ENCODE measurements around the gene TCP11L2.
"Not testable (repeated sequence)": the region's sequence is repeated elsewhere in the genome, so short reads cannot be mapped to it uniquely, and the experiment has no call there.

The TCP11L2 gene

DNA sequence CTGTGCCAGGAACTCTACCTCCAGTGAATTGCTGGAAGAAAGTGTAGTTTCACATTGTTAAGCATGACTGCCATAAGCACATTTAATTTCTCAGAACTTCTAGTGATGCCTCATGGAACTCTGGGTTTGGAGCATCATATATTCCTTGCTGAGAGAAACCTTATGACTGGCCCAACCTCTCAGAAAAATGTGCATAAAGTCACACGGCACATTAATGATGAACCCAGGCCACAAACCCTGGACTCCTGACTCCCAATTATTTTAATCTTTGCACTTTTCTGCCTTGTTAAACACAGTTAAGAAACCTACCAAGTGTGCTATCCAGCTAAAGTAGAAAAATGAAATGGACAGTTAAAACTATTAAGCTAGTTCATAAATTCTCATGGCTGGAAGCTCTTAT, 5.6 kb downstream of the TCP11L2 start:
- DNase-seq: no peak

DNA sequence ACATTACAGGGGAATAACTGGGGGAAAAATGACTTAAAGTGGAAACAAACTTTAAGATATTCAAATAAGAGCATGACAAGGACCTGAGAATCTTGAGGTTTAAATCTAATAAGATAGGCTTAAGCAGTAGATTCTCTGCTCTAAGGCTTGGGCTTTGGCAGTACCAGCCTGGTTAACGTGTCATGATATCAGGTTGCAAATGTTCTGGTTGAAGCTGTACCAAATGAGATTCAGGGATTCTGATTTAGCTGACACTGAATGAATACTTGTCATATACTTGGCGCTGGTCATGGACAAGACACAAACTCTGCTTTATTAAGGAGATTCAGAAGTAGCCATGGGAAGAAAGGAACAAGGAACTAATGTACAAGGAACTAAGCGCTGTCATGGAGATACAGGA, 6.1 kb downstream of the TCP11L2 start:
- no peak for DNase-seq

DNA sequence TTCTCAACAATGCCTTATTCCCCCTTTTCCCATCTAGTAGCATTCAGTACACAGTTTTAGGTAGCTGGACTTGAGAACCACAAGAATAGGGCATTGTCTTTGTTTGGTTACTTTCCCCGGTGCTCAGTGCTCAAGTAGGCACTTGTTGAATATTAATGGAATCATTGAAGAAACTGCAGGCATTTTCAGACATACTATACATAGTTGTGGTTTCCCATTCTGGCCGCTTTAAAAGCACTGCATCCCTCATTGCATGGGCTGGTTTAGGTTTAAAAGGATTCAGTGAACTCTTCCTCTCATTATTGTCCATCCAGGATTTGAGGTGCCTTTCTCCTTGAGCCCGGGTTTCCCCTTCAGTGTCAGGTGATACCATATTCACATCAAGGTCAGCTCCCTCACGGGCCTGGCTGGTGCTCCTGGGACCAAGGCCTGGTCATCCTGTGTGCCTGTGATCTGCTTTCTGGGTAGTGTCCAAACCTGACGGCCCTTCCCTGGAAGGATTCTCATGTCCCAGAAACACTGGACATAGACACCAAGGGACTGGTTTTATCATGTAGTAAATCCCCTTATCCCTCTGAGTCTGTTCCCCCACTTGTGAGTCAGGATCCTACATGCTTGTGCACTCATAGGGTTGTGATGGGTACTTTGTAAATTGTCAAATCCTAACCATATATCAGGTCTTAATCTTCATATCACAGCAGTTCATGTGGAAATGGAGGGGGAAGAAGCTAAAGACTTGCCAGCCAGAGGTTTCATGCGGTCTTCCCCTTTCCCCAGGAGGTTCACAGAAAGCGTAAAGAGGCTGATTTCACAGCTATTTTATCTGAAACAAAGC, 7.4 kb downstream of the TCP11L2 start:
- no peak for DNase-seq

DNA sequence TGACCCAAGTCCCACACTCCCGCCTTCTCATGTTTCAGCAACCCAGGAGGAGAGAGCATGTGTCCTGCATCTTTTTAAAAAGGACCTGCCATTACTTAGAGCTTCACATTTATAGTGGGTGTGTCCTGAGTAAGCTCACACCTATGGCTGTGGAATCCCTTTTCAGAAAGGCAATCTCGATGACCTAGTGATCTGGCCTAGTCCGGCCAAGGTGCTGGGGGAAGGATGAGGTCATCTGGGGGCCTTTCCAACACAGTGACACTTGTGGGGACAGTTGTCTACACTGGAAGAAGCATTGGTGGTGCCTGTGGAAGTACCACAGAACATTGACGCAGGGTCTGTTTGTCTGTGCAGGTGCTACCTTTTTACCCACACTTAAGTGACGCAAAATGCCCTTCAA, 8.2 kb downstream of the TCP11L2 start:
- DNase-seq: no peak

DNA sequence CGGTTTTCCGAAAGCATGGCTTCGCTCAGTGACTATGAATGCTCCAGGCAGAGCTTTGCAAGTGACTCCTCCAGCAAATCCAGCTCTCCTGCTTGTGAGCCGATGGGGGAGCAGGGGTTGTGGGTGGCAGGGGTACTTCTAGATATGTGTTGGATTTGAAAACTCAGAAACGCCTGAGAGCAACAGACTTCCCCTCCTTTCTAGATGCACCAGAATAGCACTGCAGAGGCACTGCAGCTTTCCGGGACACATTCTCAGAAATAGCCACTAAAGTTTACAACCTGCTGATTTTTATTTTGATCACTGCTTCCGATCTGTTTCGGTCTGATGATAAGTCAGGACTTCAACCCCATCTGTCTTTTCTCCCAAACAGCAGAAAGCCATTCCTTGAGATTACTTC, 8.6 kb downstream of the TCP11L2 start:
- no peak for DNase-seq

DNA sequence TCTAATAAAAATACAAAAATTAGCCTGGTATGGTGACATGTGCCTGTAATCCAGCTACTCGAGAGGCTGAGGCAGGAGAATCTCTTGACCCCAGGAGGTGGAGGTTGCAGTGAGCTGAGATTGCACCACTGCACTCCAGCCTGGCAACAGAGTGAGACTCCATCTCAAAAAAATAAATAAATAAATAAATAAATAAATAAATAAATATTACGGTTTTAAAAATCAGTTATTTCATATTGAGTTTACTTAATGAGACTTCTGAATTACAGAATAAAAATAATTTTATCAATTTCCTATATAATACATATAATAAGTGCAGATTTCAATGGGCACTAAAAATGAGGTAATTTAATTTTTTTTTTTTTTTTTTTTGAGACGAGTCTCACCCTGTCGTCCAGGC, 10.9 kb downstream of the TCP11L2 start:
- DNase-seq: not testable (repeated sequence)

DNA sequence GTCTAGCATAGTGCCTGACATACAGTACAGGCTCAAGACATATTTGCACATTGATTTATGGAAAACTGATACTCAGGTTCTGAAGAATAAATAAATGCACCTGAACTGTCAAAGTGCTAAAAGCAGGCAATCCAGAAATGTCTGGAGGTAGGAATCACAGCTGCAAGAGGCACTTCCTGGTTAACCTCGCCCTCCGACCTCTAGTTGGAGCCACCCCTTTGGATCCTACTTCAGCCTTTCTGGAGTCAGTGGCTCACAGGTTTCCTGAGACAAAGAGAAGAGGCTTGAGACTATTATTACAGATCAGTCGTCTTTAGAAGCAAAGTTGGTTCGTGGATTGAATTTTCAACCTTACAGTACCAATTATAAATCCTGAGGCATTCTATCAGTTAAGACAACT, 13.0 kb downstream of the TCP11L2 start:
- no peak for DNase-seq

DNA sequence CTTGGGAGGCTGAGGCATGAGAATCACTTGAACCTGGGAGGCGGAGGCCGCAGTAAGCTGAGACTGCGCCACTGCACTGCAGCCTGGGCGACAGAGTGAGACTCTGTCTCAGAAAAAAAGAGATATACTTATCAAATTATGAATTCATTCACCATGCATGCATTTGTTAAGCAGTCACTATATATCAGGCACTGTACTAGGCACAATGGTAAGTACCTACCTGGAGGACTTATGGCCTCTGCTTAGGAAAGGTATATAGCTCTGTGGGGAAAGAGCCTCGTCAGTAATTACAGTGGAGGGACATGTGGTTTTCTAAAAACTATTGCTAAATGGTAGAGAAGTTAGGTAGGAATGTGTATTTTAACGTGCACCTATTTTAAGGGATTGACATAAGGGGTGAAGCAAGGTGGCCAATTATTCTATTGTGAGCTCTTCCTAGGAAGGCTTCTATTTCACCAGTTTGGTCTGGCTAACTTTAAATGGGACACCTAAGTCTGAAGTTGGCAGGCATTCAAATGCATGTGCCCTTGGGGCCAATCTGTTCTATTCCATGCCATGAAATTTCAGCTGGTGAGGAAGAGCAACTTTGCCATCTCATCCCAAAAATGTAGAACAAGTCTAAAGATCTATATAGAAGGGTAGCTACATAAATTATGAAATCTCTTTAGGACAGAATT, 15.0 kb downstream of the TCP11L2 start:
- no peak for DNase-seq

DNA sequence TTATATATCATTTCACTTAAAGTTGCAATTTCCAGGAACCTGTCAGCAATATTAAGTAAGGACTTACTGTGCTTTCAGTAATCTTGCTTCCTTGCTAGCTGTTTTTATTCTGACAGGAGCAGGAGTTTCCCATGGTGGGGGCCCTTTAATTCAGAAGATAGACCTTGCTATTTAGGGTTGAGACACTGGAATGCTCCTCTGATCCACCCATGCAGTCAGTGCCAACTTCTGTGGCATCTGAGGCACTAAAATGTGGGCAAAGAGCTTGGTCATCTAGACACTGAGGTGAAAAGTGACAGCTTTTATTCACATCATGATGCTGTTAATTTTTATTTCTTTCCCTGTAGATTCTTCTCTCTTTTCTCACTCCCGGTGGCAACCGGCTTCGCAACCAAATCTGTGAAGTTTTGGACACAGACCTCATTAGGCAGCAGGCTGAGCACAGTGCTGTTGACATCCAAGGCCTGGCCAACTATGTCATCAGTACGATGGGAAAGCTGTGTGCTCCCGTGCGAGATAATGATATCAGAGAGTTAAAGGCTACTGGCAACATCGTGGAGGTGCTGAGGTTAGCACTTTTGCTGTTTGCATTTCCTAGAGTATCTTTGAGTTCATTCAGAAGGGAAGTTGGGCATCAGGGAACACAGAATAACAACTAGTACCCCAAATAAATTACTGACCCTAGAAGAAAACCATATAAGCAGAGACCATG, 18.8 kb downstream of the TCP11L2 start:
- no peak for DNase-seq

DNA sequence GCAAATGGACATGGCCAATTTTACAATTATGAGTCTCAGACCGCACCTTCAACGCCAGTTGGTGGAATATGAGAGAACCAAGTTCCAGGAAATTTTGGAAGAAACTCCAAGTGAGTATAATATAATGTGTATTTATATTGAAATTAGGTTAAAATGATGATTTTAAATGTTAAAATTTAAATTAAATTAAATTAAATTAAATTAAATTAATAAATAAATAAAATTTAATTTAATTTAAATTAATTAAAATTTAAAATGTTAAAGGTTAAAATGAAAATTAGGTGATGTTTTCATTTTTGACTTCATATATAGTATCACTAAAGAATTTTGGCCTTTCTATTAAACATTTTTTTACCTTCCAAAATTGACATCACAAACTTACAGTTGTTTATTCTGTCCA, 21.0 kb downstream of the TCP11L2 start:
- no peak for DNase-seq

DNA sequence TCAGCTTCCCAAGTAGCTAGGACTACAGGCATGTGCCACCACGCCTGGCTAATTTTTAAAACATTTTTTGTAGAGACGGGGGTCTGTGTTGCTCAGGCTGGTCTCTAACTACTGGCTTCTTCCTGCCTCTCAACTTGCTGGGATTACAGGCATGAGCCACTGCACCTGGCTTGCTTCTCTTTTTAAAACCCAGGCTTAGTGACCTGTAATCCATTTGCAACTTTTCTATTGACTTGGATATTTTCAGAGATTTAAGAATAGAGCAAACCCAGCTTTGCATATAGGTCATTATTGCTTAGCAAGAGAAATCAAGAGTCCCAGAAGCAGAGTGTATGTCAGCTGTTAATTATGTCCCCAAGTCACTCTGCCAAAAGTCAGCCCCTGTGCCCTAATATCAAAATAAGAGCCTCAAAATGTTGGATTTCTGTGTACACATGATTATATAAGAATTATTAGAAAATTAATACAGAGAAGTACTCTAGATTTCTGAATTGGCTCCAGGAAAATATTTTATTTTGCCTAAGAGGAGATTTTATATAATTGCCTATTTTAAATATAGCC, 24.9 kb downstream of the TCP11L2 start:
- no peak for DNase-seq

DNA sequence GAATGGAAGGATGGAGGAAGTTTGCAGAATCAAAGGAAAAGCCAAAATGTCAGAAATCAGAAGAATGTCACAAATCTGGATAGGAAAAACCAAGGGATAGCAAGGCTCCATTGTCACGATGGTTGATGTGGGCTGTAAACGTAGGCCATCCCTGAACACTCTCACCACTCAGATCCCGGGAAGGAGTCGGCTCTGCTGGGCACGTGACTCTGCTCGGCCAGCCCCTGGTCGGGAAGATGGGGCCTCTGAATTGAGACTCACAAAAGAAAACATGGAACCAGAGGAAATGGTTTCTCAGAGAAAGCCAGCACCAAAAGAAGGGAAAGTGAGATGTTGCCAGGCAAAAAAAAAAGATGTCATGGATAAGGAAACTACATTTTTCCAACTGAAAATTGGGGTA, 26.2 kb downstream of the TCP11L2 start:
- DNase-seq: no peak

DNA sequence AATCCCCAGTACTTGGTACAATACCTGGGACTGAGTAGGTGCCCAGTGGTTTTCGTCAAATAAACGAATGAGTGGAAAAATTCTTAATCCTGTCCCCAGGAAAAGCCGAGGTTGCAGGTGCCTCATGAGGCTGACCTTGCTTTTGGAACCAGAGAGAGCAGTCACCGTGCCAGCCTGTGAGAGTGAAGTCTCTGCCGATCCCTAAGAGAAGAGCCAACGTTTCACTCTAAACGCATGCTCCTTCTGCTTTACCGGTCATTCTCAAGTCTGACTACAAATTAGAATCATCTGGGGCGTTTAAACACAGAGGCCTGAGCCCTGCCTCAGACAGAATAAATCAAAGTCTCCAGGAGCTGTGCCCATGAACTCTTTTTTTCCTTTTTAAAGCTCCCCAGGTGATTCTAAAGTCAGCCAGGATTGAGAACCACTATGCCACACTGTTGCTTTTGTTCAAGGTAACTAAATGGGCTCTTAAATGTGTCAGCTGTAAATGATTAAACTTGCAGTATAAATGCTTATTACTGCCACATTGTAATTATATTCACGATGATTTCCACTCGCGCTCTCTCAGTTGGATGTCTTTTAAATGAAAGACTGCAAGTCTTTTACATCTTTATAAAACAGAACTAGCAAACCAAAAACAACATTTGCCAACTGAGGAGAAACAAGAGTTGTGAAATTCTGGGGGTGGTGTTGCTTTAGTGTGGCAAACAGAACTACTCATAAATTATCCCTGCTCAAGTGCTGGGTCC, 26.9 kb downstream of the TCP11L2 start:
- DNase-seq: no peak

DNA sequence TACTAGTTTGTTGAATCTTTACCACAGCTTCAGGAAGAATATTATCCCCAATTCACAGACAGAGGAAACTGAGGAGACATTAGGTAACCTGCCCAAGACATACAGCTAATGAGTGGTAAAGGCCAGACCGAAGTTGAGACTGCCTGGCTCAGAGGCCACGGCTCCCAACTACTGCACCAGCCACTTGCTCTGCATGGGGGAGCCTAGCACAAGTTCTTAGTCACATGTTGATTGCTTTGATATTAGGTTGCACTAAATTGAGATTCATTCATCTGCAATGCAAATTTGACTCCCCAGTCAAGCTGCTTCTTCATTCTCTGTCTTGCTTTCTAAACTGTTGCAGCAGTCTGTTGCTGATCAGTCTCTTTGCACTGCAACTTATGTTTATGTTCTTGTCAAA, 29.1 kb downstream of the TCP11L2 start:
- no peak for DNase-seq

DNA sequence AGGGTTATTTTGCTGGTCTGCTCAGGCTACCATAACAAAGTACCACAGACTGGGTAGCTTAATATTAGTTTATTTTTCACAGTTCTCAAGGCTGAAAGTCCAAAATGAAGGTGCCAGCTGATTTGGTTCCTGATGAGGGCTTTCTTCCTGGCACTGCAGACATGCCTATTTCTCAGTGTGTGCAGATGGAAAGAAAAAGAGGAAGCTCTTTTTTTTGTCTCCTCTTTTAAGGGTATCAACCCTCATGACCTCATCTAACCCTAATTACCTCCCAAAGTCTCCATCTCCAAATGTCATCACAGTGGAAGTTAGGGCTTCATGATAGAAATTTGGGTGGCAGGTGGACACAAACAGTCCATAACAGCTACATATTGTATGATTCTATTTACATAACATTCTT, 30.0 kb downstream of the TCP11L2 start:
- no peak for DNase-seq

DNA sequence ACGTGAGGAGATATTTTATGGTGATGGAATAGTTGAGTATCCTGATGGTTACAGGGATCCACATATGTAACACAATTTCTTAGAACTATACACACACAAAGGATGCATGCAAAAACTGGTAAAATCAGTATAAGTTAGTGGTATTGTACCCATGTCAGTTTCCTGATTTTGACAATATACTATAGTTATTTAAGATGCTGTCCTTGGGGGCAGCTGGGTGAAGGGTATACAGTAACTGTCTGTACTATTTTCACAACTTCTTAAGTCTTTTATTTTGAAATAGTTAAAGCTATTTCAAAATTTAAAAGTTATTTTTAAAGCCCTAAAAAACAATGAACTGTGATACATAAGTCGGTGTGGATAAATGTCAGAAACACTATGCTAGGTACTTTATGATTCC, 30.5 kb downstream of the TCP11L2 start:
- DNase-seq: no peak

DNA sequence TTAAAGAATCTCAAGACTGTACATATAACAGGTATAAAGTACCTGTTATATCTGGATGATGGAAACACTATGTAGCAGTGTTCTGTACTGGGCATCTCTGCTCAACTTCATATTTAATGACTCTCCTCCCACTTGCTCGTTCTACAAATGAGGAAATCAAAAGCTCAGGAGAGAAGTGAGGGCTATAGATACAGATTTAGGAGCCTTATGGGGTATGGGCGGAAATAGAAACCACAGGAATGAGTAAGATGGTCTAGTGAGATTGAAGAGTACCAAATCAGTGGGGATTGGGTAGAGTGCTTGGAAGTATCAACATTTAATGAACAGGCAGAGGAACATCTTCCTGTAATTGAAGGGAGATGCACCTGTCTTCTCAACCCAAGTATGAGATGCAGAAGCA, 31.2 kb downstream of the TCP11L2 start:
- no peak for DNase-seq

DNA sequence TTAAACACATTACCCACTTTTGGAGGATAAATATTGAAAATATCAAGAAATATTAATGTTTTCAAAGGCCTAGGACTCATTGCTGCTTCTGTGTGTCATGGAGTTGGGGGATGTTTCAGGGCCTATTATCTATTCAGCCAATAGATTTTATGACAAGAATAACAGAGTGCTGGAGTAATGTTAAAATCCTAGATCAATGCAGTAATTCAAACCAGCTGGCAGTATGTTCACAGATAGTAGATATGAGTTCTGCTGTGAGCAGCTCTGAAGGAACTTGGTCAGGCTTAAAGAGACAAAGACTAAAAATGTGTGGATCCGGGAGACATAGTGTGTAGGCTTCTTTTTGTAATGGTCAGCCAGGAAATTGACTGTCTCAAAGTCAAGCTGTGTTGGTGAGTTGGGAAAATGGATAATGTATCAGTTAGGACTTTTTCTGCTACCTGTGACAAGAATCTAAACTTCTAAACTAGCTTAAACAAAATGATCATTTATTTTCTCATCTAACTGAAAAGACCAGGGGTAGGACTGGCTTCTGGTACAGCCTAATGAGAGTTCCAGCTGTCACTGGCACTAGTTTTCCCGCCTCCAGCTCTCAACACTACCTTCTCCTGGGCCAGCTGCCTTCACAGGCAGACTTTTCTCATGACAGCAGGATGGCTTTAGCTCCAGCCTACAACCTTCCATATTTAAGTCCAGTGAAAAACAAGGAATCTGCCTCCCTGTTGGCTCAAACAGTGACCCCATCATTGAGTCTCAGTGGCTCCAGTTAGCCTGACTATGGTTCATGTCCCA, 38.7 kb downstream of the TCP11L2 start:
- DNase-seq: no peak

DNA sequence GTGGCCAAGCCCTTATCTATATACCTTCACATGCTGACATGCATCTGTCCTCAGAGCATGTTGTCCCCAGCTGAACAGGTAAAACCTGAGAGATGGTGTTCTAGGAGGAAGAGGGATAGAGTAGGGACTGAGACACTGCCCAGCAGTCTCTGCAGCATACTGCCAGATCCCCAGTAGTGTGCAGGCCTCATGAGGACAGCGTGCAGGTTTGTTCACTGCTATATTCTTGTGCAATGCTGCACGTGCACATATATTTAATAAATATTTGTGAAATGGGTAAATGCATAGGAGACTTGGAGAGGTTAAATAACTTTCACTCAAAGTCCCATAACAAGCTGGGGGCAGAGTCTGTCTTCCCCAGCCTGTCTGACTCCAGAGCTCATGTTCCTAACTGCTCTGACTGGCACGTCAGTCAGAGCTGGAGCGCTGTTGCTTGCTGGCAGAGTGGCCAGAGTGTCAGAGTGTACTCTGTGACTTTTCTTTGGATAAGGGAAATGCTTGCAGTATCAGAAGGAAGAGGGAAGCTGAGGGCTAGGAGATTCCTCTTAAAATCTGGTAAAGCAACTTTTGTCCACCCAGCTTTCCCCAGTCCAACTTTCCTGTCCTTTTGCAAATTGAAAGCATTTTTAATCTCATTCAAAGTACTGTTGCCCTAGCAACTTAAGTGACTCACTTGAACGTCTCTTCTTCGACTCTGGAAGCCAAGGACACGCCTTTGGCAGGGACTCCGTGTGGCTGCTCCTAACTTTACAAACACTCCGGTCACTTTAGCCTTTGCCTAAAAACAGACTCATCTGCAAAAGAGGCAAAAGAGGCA, 40.1 kb downstream of the TCP11L2 start:
- DNase-seq: no peak

DNA sequence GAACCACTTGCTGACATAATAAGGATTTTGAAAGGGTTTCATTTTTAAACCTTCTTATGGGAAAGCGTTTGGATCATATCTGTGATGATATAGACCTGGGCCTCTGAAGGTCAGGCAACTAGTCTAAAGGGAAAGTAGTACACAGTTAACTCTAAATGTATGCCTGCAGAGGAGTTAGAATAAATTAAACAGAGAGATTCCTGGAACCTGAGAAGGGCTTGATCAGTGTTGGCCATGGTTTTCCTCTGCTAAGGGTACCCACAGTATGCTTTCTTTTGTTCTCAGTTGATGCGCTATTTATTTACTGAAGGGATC, 40.6 kb downstream of the TCP11L2 start:
- no peak for DNase-seq

DNA sequence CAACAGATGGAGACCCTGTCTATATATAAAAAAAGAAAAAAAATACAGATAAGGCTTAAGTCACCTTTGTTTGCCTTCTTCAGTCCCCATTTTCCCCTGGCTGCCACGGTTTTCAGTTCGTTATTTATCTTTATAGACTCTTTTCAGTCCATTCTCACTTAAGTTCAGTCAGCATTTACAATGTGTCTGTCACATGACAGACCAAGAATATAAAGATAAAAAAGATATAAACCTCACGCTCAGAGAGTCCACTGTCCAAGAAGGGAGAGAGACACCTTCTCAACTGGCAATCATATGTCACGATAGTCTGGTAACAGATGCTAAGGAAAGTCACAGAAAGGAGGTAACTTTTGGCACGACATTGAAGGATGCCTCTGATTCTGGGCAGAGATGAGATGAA, 41.6 kb downstream of the TCP11L2 start:
- DNase-seq: no peak

All from stimulated activated CD4-positive, alpha-beta T cell treated with anti-CD3 and anti-CD28 coated beads, Interleukin-2, amount 100 ng/mL, for 48 hours (primary cell).